NB4 (cell line): Measurements from ENCODE around the gene NOS1.

Experiments used
- DNase-seq: peaks from one replicate; pipeline ENCODE4 v3.0.0; 2010; ENCODE audit warnings: low read depth
- H3K4me3 ChIP-seq: one replicate; pipeline ENCODE4 v1.5.1; 2011; ENCODE audit warnings: mild to moderate bottlenecking, low read depth, low read length, moderate library complexity
- CTCF ChIP-seq: IDR thresholded peaks from one replicate; pipeline ENCODE4 v1.5.1; 2012; ENCODE audit warnings: low read depth, low read length
- MAX ChIP-seq: IDR thresholded peaks from 2 replicates; pipeline ENCODE4 v1.6.1; 2011; ENCODE audit warnings: low read depth, low read length
- MYC ChIP-seq: IDR thresholded peaks from 2 replicates; pipeline ENCODE4 v1.6.1; 2011; ENCODE audit warnings: low read depth, low read length
- POLR2A ChIP-seq: IDR thresholded peaks from 2 replicates; pipeline ENCODE4 v1.6.1; 2011; ENCODE audit warnings: mild to moderate bottlenecking; ENCODE audit not compliant: insufficient read length; ENCODE audit errors: extremely low read depth

NOS1 gene

GRCh38 chr12:117343296-117343695 lies 18.1 kb downstream of the NOS1 start:
- DNase-seq: no peak
- H3K4me3 ChIP-seq: no peak overlapping the region
- TF ChIP-seq MAX (no peak), CTCF (no peak), MYC (no peak), POLR2A (no peak)

GRCh38 chr12:117342682-117343081 lies 18.7 kb downstream of the NOS1 start:
- no peak overlapping the region for H3K4me3 ChIP-seq
- TF ChIP-seq CTCF (no peak), MYC (no peak), MAX (no peak), POLR2A (no peak)
- peak; percentile 59 for DNase-seq

- H3K4me3 ChIP-seq: no peak overlapping the region
- no peak for TF ChIP-seq MAX
- TF ChIP-seq MYC: no peak
- no peak for TF ChIP-seq CTCF
- TF ChIP-seq POLR2A: no peak
- DNase-seq: no peak
Observed at GRCh38 chr12:117342247-117342646, 19.2 kb downstream of the NOS1 start.

- DNase-seq: no peak
Observed at GRCh38 chr12:117339104-117339503, 22.3 kb downstream of the NOS1 start.

GRCh38 chr12:117334855-117335587 lies 26.4 kb downstream of the NOS1 start:
- DNase-seq: no peak
- TF ChIP-seq MAX (no peak), MYC (no peak), CTCF (no peak), POLR2A (no peak)
- H3K4me3 ChIP-seq: no peak overlapping the region

More at GRCh38 chr12:117339104-117339503, 22.3 kb downstream of the NOS1 start:
- H3K4me3 ChIP-seq: no peak overlapping the region
- TF ChIP-seq MAX (no peak), POLR2A (no peak), MYC (no peak), CTCF (no peak)
